ENCODE data around the gene WBP1.

The WBP1 gene

DNA sequence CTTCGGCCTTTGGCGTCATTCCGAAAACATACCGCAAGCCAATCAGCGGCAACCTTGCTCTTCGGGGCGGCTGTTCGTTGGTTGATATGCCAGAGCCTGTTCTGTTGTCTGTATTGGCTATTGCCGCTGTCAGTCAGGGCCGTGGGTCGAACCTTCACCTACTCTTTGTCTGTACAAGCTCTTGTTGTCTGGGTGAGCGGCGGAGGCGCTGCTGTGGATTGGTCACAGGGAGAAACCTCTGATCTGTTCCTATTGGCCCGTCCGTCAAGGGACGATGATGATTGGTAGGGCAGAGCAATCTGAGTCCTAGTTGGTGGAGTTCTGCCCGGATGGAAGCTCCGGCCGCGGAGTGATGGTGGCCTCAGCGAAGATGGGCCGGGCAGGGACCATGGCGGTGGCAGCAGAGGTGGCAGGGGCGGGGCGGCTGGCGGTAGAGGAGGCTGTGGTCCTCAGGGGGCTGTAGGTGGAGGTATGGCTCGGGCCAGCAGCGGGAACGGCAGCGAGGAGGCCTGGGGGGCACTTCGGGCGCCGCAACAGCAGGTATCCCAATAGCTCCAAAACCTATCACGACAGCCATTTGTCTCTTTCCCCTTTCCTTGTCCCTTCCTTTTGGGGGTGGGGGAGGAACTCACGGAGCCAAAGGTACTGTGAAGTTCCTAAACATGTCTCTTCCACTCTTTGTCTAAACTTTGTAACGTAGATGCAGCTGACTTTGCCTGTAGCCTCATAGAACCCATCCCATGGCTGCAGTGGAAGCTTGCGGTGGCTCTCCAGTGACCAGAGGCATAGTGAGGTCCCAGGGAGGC, at the start of gene WBP1:
Gene WBP1, plus strand, starts transcription at position 307 of the 806 bp plus-strand sequence. Its CDS starts 165 bp downstream, at position 472.
- H3K36me3 ChIP-seq (ENCODE audit: control insufficient read depth, insufficient read depth, low read length) = peaks cover 22% of the 10 kb centered on the region
- H3K27ac ChIP-seq (ENCODE audit: low read depth, low read length) = peak within 1 kb of the TSS; percentile 71
- peak within 1 kb of the TSS; percentile 89 for H3K9ac ChIP-seq (ENCODE audit: low read length)
- no peaks in the 10 kb centered on the region for H3K27me3 ChIP-seq (ENCODE audit: control insufficient read depth, insufficient read depth, low read length)
- 0 out of 2 replicates have a peak, but pooled peaks cover 5% of the 10 kb centered on the region for H3K4me1 ChIP-seq (ENCODE audit: control insufficient read depth, insufficient read depth, low read length)
- peak within 1 kb of the TSS; percentile 91 for H3K4me3 ChIP-seq (ENCODE audit: low read depth, low read length)
- H3K9me3 ChIP-seq (ENCODE audit: control insufficient read depth, insufficient read depth, low read depth, low read length) = no peaks in the 10 kb centered on the region

DNA sequence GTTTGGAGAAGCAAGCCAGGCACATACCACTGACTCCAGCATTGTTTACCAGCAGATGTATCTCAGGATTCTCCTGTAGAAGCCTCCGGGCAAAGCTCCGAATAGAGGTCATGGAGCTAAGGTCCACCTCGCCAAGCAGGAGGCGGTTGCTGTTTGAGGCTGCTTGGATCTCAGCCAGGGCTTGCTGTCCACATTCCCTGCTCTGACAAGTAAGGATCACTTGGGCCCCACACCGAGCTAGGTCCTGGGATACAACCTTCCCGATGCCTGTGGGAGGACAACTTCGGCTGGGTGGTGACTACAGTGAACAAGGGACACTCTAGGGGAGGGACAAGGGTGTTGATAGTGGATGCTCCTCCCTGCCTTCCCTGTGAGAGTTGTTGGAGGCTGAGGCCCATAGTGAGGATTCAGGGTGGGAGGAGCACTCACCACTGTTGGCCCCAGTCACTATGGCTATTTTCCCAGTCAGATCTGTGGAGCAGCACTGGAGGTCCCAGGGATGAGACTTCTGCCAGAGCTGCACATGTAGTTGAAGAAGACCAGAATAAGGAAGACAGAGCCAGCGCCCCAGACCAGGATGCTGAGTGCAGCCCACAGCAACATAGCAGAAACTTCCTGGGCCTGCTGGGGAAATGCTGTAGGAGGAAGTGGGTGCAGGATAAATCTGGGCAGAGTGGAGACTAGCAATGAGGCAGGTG, 45.1 kb upstream of the WBP1 start:
- H3K9me3 ChIP-seq (ENCODE audit: control insufficient read depth, insufficient read depth, low read depth, low read length) = no peaks in the 10 kb centered on the region
- peaks cover 8% of the 10 kb centered on the region for H3K27me3 ChIP-seq (ENCODE audit: control insufficient read depth, insufficient read depth, low read length)
- no peaks in the 10 kb centered on the region for H3K36me3 ChIP-seq (ENCODE audit: control insufficient read depth, insufficient read depth, low read length)
- H3K4me1 ChIP-seq (ENCODE audit: control insufficient read depth, insufficient read depth, low read length) = peaks cover 4% of the 10 kb centered on the region; the same call in 1 of the 2 replicates
- H3K27ac ChIP-seq (ENCODE audit: low read depth, low read length) = no peak overlapping the region
- H3K4me3 ChIP-seq (ENCODE audit: low read depth, low read length) = no peak overlapping the region
- H3K9ac ChIP-seq (ENCODE audit: low read length) = no peak overlapping the region

- no peaks in the 10 kb centered on the region for H3K36me3 ChIP-seq (ENCODE audit: control insufficient read depth, insufficient read depth, low read length)
- H3K4me1 ChIP-seq (ENCODE audit: control insufficient read depth, insufficient read depth, low read length) = peaks cover 4% of the 10 kb centered on the region; the same call in 1 of the 2 replicates
- H3K27me3 ChIP-seq (ENCODE audit: control insufficient read depth, insufficient read depth, low read length) = peaks cover 8% of the 10 kb centered on the region; the same call in 1 of the 2 replicates
- H3K9ac ChIP-seq (ENCODE audit: low read length) = no peak overlapping the region
- peak overlapping the region; percentile 33; the same call in 1 of the 2 replicates for H3K4me3 ChIP-seq (ENCODE audit: low read depth, low read length)
- no peak overlapping the region for H3K27ac ChIP-seq (ENCODE audit: low read depth, low read length)
- no peaks in the 10 kb centered on the region for H3K9me3 ChIP-seq (ENCODE audit: control insufficient read depth, insufficient read depth, low read depth, low read length)
Observed at GRCh38 chr2:74414441-74414840, 43.8 kb upstream of the WBP1 start.

GRCh38 chr2:74414881-74415761, 43.1 kb upstream of the WBP1 start:
- peaks cover 9% of the 10 kb centered on the region for H3K27me3 ChIP-seq (ENCODE audit: control insufficient read depth, insufficient read depth, low read length)
- no peak overlapping the region for H3K9ac ChIP-seq (ENCODE audit: low read length)
- no peaks in the 10 kb centered on the region for H3K36me3 ChIP-seq (ENCODE audit: control insufficient read depth, insufficient read depth, low read length)
- no peaks in the 10 kb centered on the region for H3K9me3 ChIP-seq (ENCODE audit: control insufficient read depth, insufficient read depth, low read depth, low read length)
- H3K4me3 ChIP-seq (ENCODE audit: low read depth, low read length) = peak overlapping the region; percentile 33; the same call in 1 of the 2 replicates
- H3K27ac ChIP-seq (ENCODE audit: low read depth, low read length) = no peak overlapping the region
- H3K4me1 ChIP-seq (ENCODE audit: control insufficient read depth, insufficient read depth, low read length) = peaks cover 4% of the 10 kb centered on the region; the same call in 1 of the 2 replicates

GRCh38 chr2:74415762-74416395, 42.4 kb upstream of the WBP1 start:
- H3K4me1 ChIP-seq (ENCODE audit: control insufficient read depth, insufficient read depth, low read length) = peaks cover 4% of the 10 kb centered on the region; the same call in 1 of the 2 replicates
- peaks cover 16% of the 10 kb centered on the region for H3K27me3 ChIP-seq (ENCODE audit: control insufficient read depth, insufficient read depth, low read length)
- H3K9ac ChIP-seq (ENCODE audit: low read length) = no peak overlapping the region
- no peaks in the 10 kb centered on the region for H3K36me3 ChIP-seq (ENCODE audit: control insufficient read depth, insufficient read depth, low read length)
- no peak overlapping the region for H3K27ac ChIP-seq (ENCODE audit: low read depth, low read length)
- no peaks in the 10 kb centered on the region for H3K9me3 ChIP-seq (ENCODE audit: control insufficient read depth, insufficient read depth, low read depth, low read length)
- H3K4me3 ChIP-seq (ENCODE audit: low read depth, low read length) = peak overlapping the region; percentile 33; the same call in 1 of the 2 replicates

DNA sequence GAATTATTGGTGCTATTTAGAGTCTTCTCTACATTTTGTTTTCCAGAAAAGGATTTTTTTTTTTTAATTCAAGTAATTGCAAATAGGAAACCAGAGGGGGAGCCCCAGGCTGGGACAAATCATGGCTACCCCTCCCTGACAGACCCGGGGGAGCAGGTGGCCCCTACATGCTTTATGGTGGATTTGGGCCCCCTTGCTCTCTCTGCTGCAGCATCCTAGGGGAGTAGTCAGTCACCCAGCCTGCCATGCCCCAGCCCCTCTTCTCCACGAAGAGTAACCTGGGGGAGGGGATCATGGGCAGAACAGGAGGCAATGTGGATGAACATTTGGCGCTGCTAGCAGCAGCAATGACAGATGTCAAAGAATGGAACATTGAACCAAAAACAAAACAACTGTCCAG, 41.5 kb upstream of the WBP1 start:
- Histone ChIP-seq H3K27me3 (ENCODE audit: control insufficient read depth, insufficient read depth, low read length) (peaks cover 19% of the 10 kb centered on the region), H3K9ac (ENCODE audit: low read length) (no peak overlapping the region), H3K27ac (ENCODE audit: low read depth, low read length) (no peak overlapping the region), H3K9me3 (ENCODE audit: control insufficient read depth, insufficient read depth, low read depth, low read length) (no peaks in the 10 kb centered on the region), H3K4me1 (ENCODE audit: control insufficient read depth, insufficient read depth, low read length) (peaks cover 4% of the 10 kb centered on the region; the same call in 1 of the 2 replicates), H3K36me3 (ENCODE audit: control insufficient read depth, insufficient read depth, low read length) (no peaks in the 10 kb centered on the region), H3K4me3 (ENCODE audit: low read depth, low read length) (no peak overlapping the region)

GRCh38 chr2:74417197-74417596, 41.0 kb upstream of the WBP1 start:
- Histone ChIP-seq H3K27me3 (ENCODE audit: control insufficient read depth, insufficient read depth, low read length) (peaks cover 21% of the 10 kb centered on the region), H3K27ac (ENCODE audit: low read depth, low read length) (no peak overlapping the region), H3K4me3 (ENCODE audit: low read depth, low read length) (no peak overlapping the region), H3K36me3 (ENCODE audit: control insufficient read depth, insufficient read depth, low read length) (no peaks in the 10 kb centered on the region), H3K9me3 (ENCODE audit: control insufficient read depth, insufficient read depth, low read depth, low read length) (no peaks in the 10 kb centered on the region), H3K4me1 (ENCODE audit: control insufficient read depth, insufficient read depth, low read length) (peaks cover 4% of the 10 kb centered on the region; the same call in 1 of the 2 replicates), H3K9ac (ENCODE audit: low read length) (no peak overlapping the region)

GRCh38 chr2:74417763-74418162, 40.5 kb upstream of the WBP1 start:
- H3K27ac ChIP-seq (ENCODE audit: low read depth, low read length) = no peak overlapping the region
- H3K4me3 ChIP-seq (ENCODE audit: low read depth, low read length) = no peak overlapping the region
- H3K36me3 ChIP-seq (ENCODE audit: control insufficient read depth, insufficient read depth, low read length) = no peaks in the 10 kb centered on the region
- peaks cover 4% of the 10 kb centered on the region; the same call in 1 of the 2 replicates for H3K4me1 ChIP-seq (ENCODE audit: control insufficient read depth, insufficient read depth, low read length)
- H3K9me3 ChIP-seq (ENCODE audit: control insufficient read depth, insufficient read depth, low read depth, low read length) = no peaks in the 10 kb centered on the region
- peaks cover 25% of the 10 kb centered on the region for H3K27me3 ChIP-seq (ENCODE audit: control insufficient read depth, insufficient read depth, low read length)
- H3K9ac ChIP-seq (ENCODE audit: low read length) = no peak overlapping the region

DNA sequence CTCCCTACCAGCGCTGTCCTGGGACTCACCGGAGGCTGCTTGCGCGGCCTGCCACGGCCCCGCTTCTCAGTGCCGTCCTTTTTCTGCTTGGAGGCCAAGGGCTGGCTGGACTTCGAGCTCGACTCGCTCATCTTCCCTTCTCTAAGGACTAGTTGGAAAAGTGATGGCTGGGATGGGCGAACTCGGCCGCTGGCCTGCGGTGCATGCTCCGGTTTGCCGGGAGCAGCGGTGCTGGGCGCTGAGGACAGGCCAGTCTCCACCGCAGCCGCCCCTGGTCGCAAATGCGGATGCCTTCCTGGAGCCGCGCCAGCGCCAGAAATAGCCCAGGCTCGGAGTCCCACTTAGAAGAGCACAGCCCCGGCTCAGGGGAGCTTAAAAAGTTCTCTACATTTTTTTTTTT, 39.9 kb upstream of the WBP1 start:
- 0 out of 2 replicates have a peak, but pooled peaks cover 4% of the 10 kb centered on the region for H3K4me1 ChIP-seq (ENCODE audit: control insufficient read depth, insufficient read depth, low read length)
- peaks cover 31% of the 10 kb centered on the region for H3K27me3 ChIP-seq (ENCODE audit: control insufficient read depth, insufficient read depth, low read length)
- no peaks in the 10 kb centered on the region for H3K9me3 ChIP-seq (ENCODE audit: control insufficient read depth, insufficient read depth, low read depth, low read length)
- H3K4me3 ChIP-seq (ENCODE audit: low read depth, low read length) = no peak overlapping the region
- H3K9ac ChIP-seq (ENCODE audit: low read length) = no peak overlapping the region
- no peaks in the 10 kb centered on the region for H3K36me3 ChIP-seq (ENCODE audit: control insufficient read depth, insufficient read depth, low read length)
- no peak overlapping the region for H3K27ac ChIP-seq (ENCODE audit: low read depth, low read length)

GRCh38 chr2:74419345-74419744, 38.9 kb upstream of the WBP1 start:
- no peak overlapping the region for H3K27ac ChIP-seq (ENCODE audit: low read depth, low read length)
- H3K4me1 ChIP-seq (ENCODE audit: control insufficient read depth, insufficient read depth, low read length) = 0 out of 2 replicates have a peak, but pooled peaks cover 4% of the 10 kb centered on the region
- H3K9ac ChIP-seq (ENCODE audit: low read length) = no peak overlapping the region
- H3K9me3 ChIP-seq (ENCODE audit: control insufficient read depth, insufficient read depth, low read depth, low read length) = no peaks in the 10 kb centered on the region
- peaks cover 26% of the 10 kb centered on the region for H3K27me3 ChIP-seq (ENCODE audit: control insufficient read depth, insufficient read depth, low read length)
- H3K4me3 ChIP-seq (ENCODE audit: low read depth, low read length) = no peak overlapping the region
- no peaks in the 10 kb centered on the region for H3K36me3 ChIP-seq (ENCODE audit: control insufficient read depth, insufficient read depth, low read length)
